AG04450 (cell line): ENCODE measurements around the gene MRPS7. TPM values are rescaled to one million over a fixed set of nuclear protein-coding genes. Genes with fewer than 3 reads are reported as not detected.

ENCODE experiments used
- CTCF ChIA-PET: fragments of 300-600, 350-600 bp; formaldehyde crosslinking; extraction: SDS; loops from one replicate; lab custom pipeline; 2022; ENCODE audit warnings: antibody characterized with exemption, inconsistent platforms; lab: Charles Lee
- POLR2A ChIA-PET: fragments of 350-600 bp; formaldehyde crosslinking; extraction: SDS; loops from one replicate; lab custom pipeline; 2021; ENCODE audit warnings: antibody characterized with exemption, inconsistent platforms; lab: Yijun Ruan, JAX
- DNase-seq: peaks from one replicate; pipeline ENCODE4 v3.0.0-alpha.2; 2011; ENCODE audit warnings: low read depth, low spot score
- H3K27ac ChIP-seq: one replicate; pipeline ENCODE4 v1.5.1; 2012; ENCODE audit warnings: low read depth, low read length, control low read depth
- H3K27me3 ChIP-seq: one replicate; pipeline ENCODE4 v1.6.0; 2012; ENCODE audit warnings: low read length; ENCODE audit not compliant: control insufficient read depth, insufficient read depth
- H3K4me3 ChIP-seq: 2 replicates; pipeline ENCODE4 v1.5.1; 2011; ENCODE audit warnings: mild to moderate bottlenecking, low read depth, low read length, control low read depth
- H3K9me3 ChIP-seq: 2 replicates; pipeline ENCODE4 v1.5.1; 2012; ENCODE audit warnings: low read length; ENCODE audit not compliant: control insufficient read depth, insufficient read depth
- CTCF ChIP-seq: IDR thresholded peaks from 2 replicates; pipeline ENCODE4 v1.5.1; 2011; ENCODE audit warnings: low read depth, low read length, control low read depth, inconsistent platforms
- polyA plus RNA-seq: library from polyadenylated mRNA; depleted of rRNA; stranded (reverse); fragments of >200 nt; gene quantifications from 2 replicates; pipeline ENCODE4 v1.2.3, GENCODE V29; 2011

Gene MRPS7
- polyA plus RNA-seq, 1 experiment = 53.8 TPM

- ChIA-PET POLR2A (interaction anchor here (0.5 to 1.7 kb wide), 9 partner anchors 11 to 257 kb away, joined by 3 to 29 read pairs (median 5); partner anchors contain the start of genes MIF4GD, NUP85 and SLC25A19), CTCF (interaction anchor here (0.5 to 5.4 kb wide), 9 partner anchors 11 to 201 kb away, joined by 3 to 70 read pairs (median 5); partner anchors contain the start of gene MIF4GD)
- Histone ChIP-seq H3K9me3 (no peaks in the 10 kb centered on the region; the same call in 1 of the 2 replicates), H3K4me3 (peak overlapping the region; percentile 95), H3K27me3 (no peaks in the 10 kb centered on the region), H3K27ac (peak overlapping the region; percentile 98)
- DNase-seq = no peak
- no peak for TF ChIP-seq CTCF
These were observed 891 bp upstream of the MRPS7 start for GRCh38 chr17:75260641-75261335.

GRCh38 chr17:75262112-75262606 is 480 bp downstream of the MRPS7 start:
- peak overlapping the region; percentile 95 for H3K4me3 ChIP-seq
- TF ChIP-seq CTCF = no peak
- no peaks in the 10 kb centered on the region; the same call in 1 of the 2 replicates for H3K9me3 ChIP-seq
- peak overlapping the region; percentile 98 for H3K27ac ChIP-seq
- ChIA-PET CTCF (interaction anchor here (0.5 to 5.4 kb wide), 8 partner anchors 9 to 202 kb away, joined by 3 to 70 read pairs (median 4); partner anchors contain the start of gene MIF4GD), POLR2A (interaction anchor here (0.6 to 1.8 kb wide), 12 partner anchors 9 to 292 kb away, joined by 3 to 29 read pairs (median 4); partner anchors contain the start of genes GRB2, MIF4GD, NUP85 and SLC25A19)
- no peak for DNase-seq
- no peaks in the 10 kb centered on the region for H3K27me3 ChIP-seq

GRCh38 chr17:75263055-75263454 is 1.4 kb downstream of the MRPS7 start:
- CTCF ChIA-PET = interaction anchor here (0.6 to 5.4 kb wide), 6 partner anchors 8 to 203 kb away, joined by 3 to 70 read pairs (median 4); partner anchors contain the start of gene MIF4GD
- no peak for DNase-seq
- TF ChIP-seq CTCF = no peak
- POLR2A ChIA-PET = interaction anchor here (0.6 to 1.8 kb wide), 4 partner anchors 31 to 235 kb away, joined by 4 to 10 read pairs (median 4); partner anchors contain the start of gene GRB2
- peak overlapping the region; percentile 95 for H3K4me3 ChIP-seq
- H3K9me3 ChIP-seq = no peaks in the 10 kb centered on the region; the same call in 1 of the 2 replicates
- no peaks in the 10 kb centered on the region for H3K27me3 ChIP-seq
- no peak overlapping the region for H3K27ac ChIP-seq

- ChIA-PET POLR2A (no interaction called here), CTCF (no interaction called here)
- Histone ChIP-seq H3K27me3 (no peaks in the 10 kb centered on the region), H3K9me3 (no peaks in the 10 kb centered on the region; the same call in 1 of the 2 replicates), H3K27ac (no peak overlapping the region), H3K4me3 (no peak overlapping the region)
- DNase-seq = no peak
- TF ChIP-seq CTCF = no peak
These were observed 4.1 kb downstream of the MRPS7 start for GRCh38 chr17:75265614-75266315.
